MM.1S (cell line): ENCODE measurements around the gene IFT25.

Experiments used
- DNase-seq: peaks from one replicate; pipeline ENCODE4 v3.0.0-alpha.2; 2015
- H2AFZ ChIP-seq: fragments of 300-600 bp; sonication (generic); 2 replicates; pipeline ENCODE4 v1.6.0; 2016; ENCODE audit warnings: antibody characterized with exemption, low read length
- H3F3A ChIP-seq: fragments of 300-600 bp; sonication (generic); 2 replicates; pipeline ENCODE4 v1.6.1; 2016; ENCODE audit warnings: mild to moderate bottlenecking, antibody characterized with exemption, low read length, moderate library complexity, mixed read lengths; ENCODE audit not compliant: insufficient read depth
- H3K27ac ChIP-seq: fragments of 300-600 bp; sonication (generic); 2 replicates; pipeline ENCODE4 v1.5.1; 2016; ENCODE audit warnings: mild to moderate bottlenecking, low read length
- H3K27me3 ChIP-seq: fragments of 300-600 bp; sonication (generic); replicated peaks from 2 replicates; pipeline ENCODE4 v1.6.0; 2016; ENCODE audit warnings: low read length; ENCODE audit not compliant: insufficient read depth
- H3K36me3 ChIP-seq: fragments of 300-600 bp; sonication (generic); replicated peaks from 2 replicates; pipeline ENCODE4 v1.6.1; 2016; ENCODE audit warnings: mild to moderate bottlenecking, low read length, mixed read lengths; ENCODE audit not compliant: insufficient read depth
- H3K4me1 ChIP-seq: fragments of 300-600 bp; sonication (generic); 2 replicates; pipeline ENCODE4 v1.6.1; 2016; ENCODE audit warnings: low read length, mixed read lengths
- H3K4me2 ChIP-seq: fragments of 300-600 bp; sonication (generic); 2 replicates; pipeline ENCODE4 v1.6.0; 2016; ENCODE audit warnings: low read depth, low read length
- H3K4me3 ChIP-seq: fragments of 300-600 bp; sonication (generic); 2 replicates; pipeline ENCODE4 v1.5.1; 2016; ENCODE audit warnings: low read length, mixed read lengths
- H3K79me2 ChIP-seq: fragments of 300-600 bp; sonication (generic); 2 replicates; pipeline ENCODE4 v1.6.1; 2016; ENCODE audit warnings: mixed run types, low read length, mixed read lengths
- H3K9ac ChIP-seq: fragments of 300-600 bp; sonication (generic); 2 replicates; pipeline ENCODE4 v1.6.1; 2016; ENCODE audit warnings: low read length, mixed read lengths
- H3K9me2 ChIP-seq: fragments of 300-600 bp; sonication (generic); replicated peaks from 2 replicates; pipeline ENCODE4 v1.6.1; 2016; ENCODE audit warnings: mild to moderate bottlenecking, low read length, mixed read lengths; ENCODE audit not compliant: insufficient read depth
- H3K9me3 ChIP-seq: fragments of 300-600 bp; sonication (generic); replicated peaks from 2 replicates; pipeline ENCODE4 v1.6.1; 2016; ENCODE audit warnings: mild to moderate bottlenecking, low read length, mixed read lengths; ENCODE audit not compliant: insufficient read depth
- H4K20me1 ChIP-seq: fragments of 300-600 bp; sonication (generic); 2 replicates; pipeline ENCODE4 v1.6.1; 2016; ENCODE audit warnings: mild to moderate bottlenecking, low read length, moderate library complexity, mixed read lengths; ENCODE audit not compliant: insufficient read depth
- CTCF ChIP-seq: fragments of 300-600 bp; sonication (generic); IDR thresholded peaks from 2 replicates; pipeline ENCODE4 v1.5.1; 2016; ENCODE audit warnings: antibody characterized with exemption, low read length, mixed read lengths
- EZH2 ChIP-seq: fragments of 300-600 bp; sonication (generic); optimal IDR thresholded peaks from 2 replicates; pipeline ENCODE3; 2017; ENCODE audit warnings: low read depth, mild to moderate bottlenecking, antibody characterized with exemption, low read length, mixed read lengths
- EZH2phosphoT487 ChIP-seq: fragments of 300-600 bp; sonication (generic); IDR thresholded peaks from 2 replicates; pipeline ENCODE4 v1.6.1; 2018; ENCODE audit warnings: antibody characterized with exemption, low read length

Gene IFT25

GRCh38 chr1:53986458-53986857 is 41.0 kb upstream of the IFT25 start:
- Histone ChIP-seq H3K4me1 (peaks cover 6% of the 10 kb centered on the region; the same call in 1 of the 2 replicates), H3K9ac (no peak overlapping the region), H2AFZ (no peak overlapping the region), H3F3A (no peaks in the 10 kb centered on the region), H3K4me3 (no peak overlapping the region), H3K4me2 (no peak overlapping the region), H3K79me2 (no peaks in the 10 kb centered on the region), H3K9me3 (no peaks in the 10 kb centered on the region), H3K36me3 (no peaks in the 10 kb centered on the region), H3K27ac (no peak overlapping the region), H4K20me1 (no peaks in the 10 kb centered on the region), H3K9me2 (no peaks in the 10 kb centered on the region), H3K27me3 (no peaks in the 10 kb centered on the region)
- DNase-seq: no peak
- TF ChIP-seq EZH2phosphoT487 (no peak), EZH2 (no peak), CTCF (no peak)

DNA sequence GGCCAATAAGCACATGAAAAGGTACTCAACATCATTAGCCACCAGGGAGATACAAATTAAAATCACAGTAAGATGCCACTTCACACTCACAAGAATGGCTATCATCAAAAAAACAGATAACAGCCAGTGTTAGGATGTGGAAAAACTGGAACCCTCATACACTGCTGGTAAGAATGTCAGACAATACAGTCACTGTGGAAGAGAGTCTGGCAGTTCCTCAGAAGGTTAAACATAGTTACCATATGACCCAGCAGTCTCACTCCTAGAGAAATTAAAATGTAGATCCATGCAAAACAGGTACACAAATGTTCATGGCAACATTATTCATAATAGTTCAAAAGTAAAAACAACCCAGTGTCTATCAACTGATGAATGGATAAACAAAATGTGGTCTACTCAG is 39.2 kb upstream of the IFT25 start:
- Histone ChIP-seq H3K9me3 (no peaks in the 10 kb centered on the region), H4K20me1 (no peaks in the 10 kb centered on the region), H3K27me3 (no peaks in the 10 kb centered on the region), H3K4me1 (peaks cover 6% of the 10 kb centered on the region; the same call in 1 of the 2 replicates), H2AFZ (no peak overlapping the region), H3K4me2 (no peak overlapping the region), H3F3A (no peaks in the 10 kb centered on the region), H3K9ac (no peak overlapping the region), H3K36me3 (no peaks in the 10 kb centered on the region), H3K9me2 (no peaks in the 10 kb centered on the region), H3K79me2 (no peaks in the 10 kb centered on the region), H3K4me3 (no peak overlapping the region), H3K27ac (no peak overlapping the region)
- no peak for DNase-seq
- TF ChIP-seq EZH2 (no peak), CTCF (no peak), EZH2phosphoT487 (no peak)

- no peak overlapping the region for H3K9ac ChIP-seq
- H3K9me2 ChIP-seq: no peaks in the 10 kb centered on the region
- H2AFZ ChIP-seq: no peak overlapping the region
- no peaks in the 10 kb centered on the region for H4K20me1 ChIP-seq
- H3K27me3 ChIP-seq: no peaks in the 10 kb centered on the region
- DNase-seq: no peak
- no peaks in the 10 kb centered on the region for H3K9me3 ChIP-seq
- H3K4me1 ChIP-seq: peaks cover 4% of the 10 kb centered on the region; the same call in 1 of the 2 replicates
- no peak overlapping the region for H3K4me3 ChIP-seq
- H3K79me2 ChIP-seq: no peaks in the 10 kb centered on the region
- H3K27ac ChIP-seq: no peak overlapping the region
- H3K4me2 ChIP-seq: no peak overlapping the region
- TF ChIP-seq EZH2phosphoT487 (no peak), EZH2 (no peak), CTCF (no peak)
- no peaks in the 10 kb centered on the region for H3K36me3 ChIP-seq
- H3F3A ChIP-seq: no peaks in the 10 kb centered on the region
Observed at GRCh38 chr1:53982763-53983104, 37.2 kb upstream of the IFT25 start.
